ENCODE measurements around the gene RNF130. TPM values are rescaled to one million over a fixed set of nuclear protein-coding genes. Genes with fewer than 3 reads are reported as not detected.

RNF130 gene
- total and polyA plus RNA-seq, 2 of the 13 experiments (the other 11 are each of a cell fraction or from before 2014, with no cell fraction given): 28.2 to 28.3 TPM

- no peak for ATAC-seq
- Histone ChIP-seq H2AFZ (ENCODE audit: low read length) (no peak overlapping the region), H3K9me3 (ENCODE audit: low read length) (no peaks in the 10 kb centered on the region), H3K36me3 (replicated peaks in 1 of 2; ENCODE audit: control insufficient read depth in 1 of 2, insufficient read depth in 2 of 2, low read length in 2 of 2) (no peaks in the 10 kb centered on the region), H3K4me1 (ENCODE audit: insufficient read depth, low read length) (peaks cover 12% of the 10 kb centered on the region), H3K9ac (ENCODE audit: insufficient read depth, low read depth, low read length) (no peak overlapping the region), H3K4me2 (ENCODE audit: low read depth, low read length) (no peak overlapping the region), H3K27me3 (ENCODE audit: control insufficient read depth in 1 of 2, insufficient read depth in 2 of 2, low read length in 2 of 2) (no peaks in the 10 kb centered on the region), H3K4me3 (replicated peaks in 1 of 3; ENCODE audit: insufficient read depth in 1 of 3, low read depth in 2 of 3, low read length in 3 of 3) (no peak overlapping the region), H4K20me1 (ENCODE audit: insufficient read depth, low read length) (no peaks in the 10 kb centered on the region), H3K27ac (ENCODE audit: extremely low read length, insufficient read depth, low read length) (no peak overlapping the region), H3K79me2 (ENCODE audit: insufficient read depth, low read length) (no peaks in the 10 kb centered on the region)
- WGBS (ENCODE audit: low lambda C conversion rate): 94% methylated on average over 2 of the region's 2 CpGs
- no peak for FAIRE-seq
- in situ Hi-C loops (cut with HindIII; ENCODE audit: extremely low pct_ligation_motif_present, low pct_unique_long_range_greater_than_20kb) (no loop called here), intact Hi-C loops (cut with micrococcal nuclease; ENCODE audit: unreplicated experiment) (no loop called here)
- ChIA-PET POLR2A (no interaction called here), CTCF (ENCODE audit: low intra/inter-chr PET ratio, low total read pairs) (no interaction called here)
- no peak for TF ChIP-seq ZNF317 (CRISPR knock-in tag; IDR thresholded peaks at IDR 0.05)
- 0 out of 2 replicates have a peak, but pooled peaks have one; percentile 11 for TF ChIP-seq MAFF (IDR thresholded peaks at IDR 0.05; ENCODE audit: low read depth, low read length)
- 0 out of 4 replicates have a peak, but pooled peaks of 1 of the 2 experiments have one; percentile 5 for TF ChIP-seq MAFK (conservative IDR thresholded peaks at IDR 0.05 in 1 of 2, IDR thresholded peaks at IDR 0.05 in 1 of 2; ENCODE audit: low read length in 2 of 2)
- no TSS peak for BruUV-seq (replicated peaks)
- no peak for DNase-seq (ENCODE audit: low spot score)
Observed at GRCh38 chr5:179955630-179956029, 115.9 kb downstream of the RNF130 start.

- H2AFZ ChIP-seq (ENCODE audit: low read length): no peak overlapping the region
- TF ChIP-seq SMC3 (IDR thresholded peaks at IDR 0.05; ENCODE audit: low read length): no peak
- H3K27ac ChIP-seq (ENCODE audit: extremely low read length, insufficient read depth, low read length): no peak overlapping the region
- in situ Hi-C loops (cut with HindIII; ENCODE audit: extremely low pct_ligation_motif_present, low pct_unique_long_range_greater_than_20kb): no loop called here
- FAIRE-seq (no peak), DNase-seq (ENCODE audit: low spot score) (no peak), ATAC-seq (no peak)
- H3K9ac ChIP-seq (ENCODE audit: insufficient read depth, low read depth, low read length): no peak overlapping the region
- no TSS peak for BruUV-seq (replicated peaks)
- CTCF ChIA-PET (ENCODE audit: low intra/inter-chr PET ratio, low total read pairs): no interaction called here
- POLR2A ChIA-PET: no interaction called here
- H3K27me3 ChIP-seq (ENCODE audit: control insufficient read depth in 1 of 2, insufficient read depth in 2 of 2, low read length in 2 of 2): no peaks in the 10 kb centered on the region
- no peaks in the 10 kb centered on the region for H4K20me1 ChIP-seq (ENCODE audit: insufficient read depth, low read length)
- H3K4me1 ChIP-seq (ENCODE audit: insufficient read depth, low read length): peaks cover 6% of the 10 kb centered on the region
- no peaks in the 10 kb centered on the region for H3K36me3 ChIP-seq (replicated peaks in 1 of 2; ENCODE audit: control insufficient read depth in 1 of 2, insufficient read depth in 2 of 2, low read length in 2 of 2)
- intact Hi-C loops (cut with micrococcal nuclease; ENCODE audit: unreplicated experiment): no loop called here
- no peak overlapping the region for H3K4me2 ChIP-seq (ENCODE audit: low read depth, low read length)
- H3K4me3 ChIP-seq (replicated peaks in 1 of 3; ENCODE audit: insufficient read depth in 1 of 3, low read depth in 2 of 3, low read length in 3 of 3): no peak overlapping the region
- WGBS (ENCODE audit: low lambda C conversion rate): 93% methylated on average over 6 of the region's 6 CpGs
- no peaks in the 10 kb centered on the region for H3K9me3 ChIP-seq (ENCODE audit: low read length)
- H3K79me2 ChIP-seq (ENCODE audit: insufficient read depth, low read length): no peaks in the 10 kb centered on the region
Observed at GRCh38 chr5:179955062-179955461, 116.5 kb downstream of the RNF130 start.
